Neural crest cell (in vitro differentiated cells): ENCODE data around the gene TSTD2. TPM values are rescaled to one million over a fixed set of nuclear protein-coding genes. Genes with fewer than 3 reads are reported as not detected.
"Not testable (repeated sequence)": the region's sequence is repeated elsewhere in the genome, so short reads cannot be mapped to it uniquely, and the experiment has no call there.

Experiments
- DNase-seq: peaks from one replicate; pipeline ENCODE4 v3.0.0; 2021; ENCODE audit warnings: low read depth, mixed read lengths, low spot score
- H3K27ac Mint-ChIP-seq: one replicate; pipeline ENCODE4 v1.8.0; 2021; ENCODE audit warnings: mild to moderate bottlenecking, mixed read lengths; ENCODE audit not compliant: unreplicated experiment
- H3K27me3 Mint-ChIP-seq: 2 replicates; pipeline ENCODE4 v1.8.0; 2021; ENCODE audit warnings: low read depth, mild to moderate bottlenecking, mixed read lengths
- H3K36me3 Mint-ChIP-seq: 2 replicates; pipeline ENCODE4 v1.8.0; 2021; ENCODE audit warnings: low read depth, mild to moderate bottlenecking, mixed read lengths
- H3K4me1 Mint-ChIP-seq: 2 replicates; pipeline ENCODE4 v1.8.0; 2021; ENCODE audit warnings: mixed read lengths
- H3K4me3 Mint-ChIP-seq: one replicate; pipeline ENCODE4 v1.8.0; 2021; ENCODE audit warnings: mild to moderate bottlenecking, mixed read lengths
- H3K9me3 Mint-ChIP-seq: 2 replicates; pipeline ENCODE4 v1.8.0; 2021; ENCODE audit warnings: mixed read lengths
- total RNA-seq: library from RNA; stranded (reverse); gene quantifications from 2 replicates; pipeline ENCODE4 v1.2.1, GENCODE V29; 2021
- TF ChIP-seq, protein P1 (sequence below): fragments of 200-600 bp; sonication (generic); conservative IDR thresholded peaks from 2 replicates; pipeline ENCODE4 v1.5.0; 2021; ENCODE audit warnings: antibody characterized with exemption, mild to moderate bottlenecking

TSTD2 gene
- total RNA-seq, 1 donor from 2014 or later = 24.4 TPM

DNA sequence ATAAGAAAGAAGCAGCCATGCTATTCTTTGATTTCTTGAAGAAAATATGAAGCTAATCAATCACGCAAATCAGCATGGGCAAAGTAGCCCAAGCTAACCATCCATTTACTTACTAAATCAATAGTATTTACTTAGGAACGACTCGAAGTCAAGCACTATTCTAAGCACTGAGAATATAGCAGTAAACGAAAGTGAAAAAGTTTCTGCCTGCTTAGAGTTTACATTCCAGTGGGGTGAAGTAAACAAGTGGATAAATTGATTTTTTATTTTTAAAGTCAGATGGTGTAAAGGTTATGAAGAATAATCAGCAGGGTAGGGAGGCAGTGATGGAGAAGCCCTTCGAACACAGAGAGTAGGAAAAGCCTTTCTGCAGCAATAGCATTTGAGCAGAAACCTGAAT, 5.5 kb downstream of the TSTD2 start:
- Mint-ChIP-seq H3K9me3 (no peaks in the 10 kb centered on the region), H3K4me1 (peaks cover 20% of the 10 kb centered on the region), H3K36me3 (peaks cover 13% of the 10 kb centered on the region), H3K27ac (no peak overlapping the region), H3K4me3 (peak overlapping the region; percentile 52), H3K27me3 (no peaks in the 10 kb centered on the region)
- TF ChIP-seq, protein P1, sequence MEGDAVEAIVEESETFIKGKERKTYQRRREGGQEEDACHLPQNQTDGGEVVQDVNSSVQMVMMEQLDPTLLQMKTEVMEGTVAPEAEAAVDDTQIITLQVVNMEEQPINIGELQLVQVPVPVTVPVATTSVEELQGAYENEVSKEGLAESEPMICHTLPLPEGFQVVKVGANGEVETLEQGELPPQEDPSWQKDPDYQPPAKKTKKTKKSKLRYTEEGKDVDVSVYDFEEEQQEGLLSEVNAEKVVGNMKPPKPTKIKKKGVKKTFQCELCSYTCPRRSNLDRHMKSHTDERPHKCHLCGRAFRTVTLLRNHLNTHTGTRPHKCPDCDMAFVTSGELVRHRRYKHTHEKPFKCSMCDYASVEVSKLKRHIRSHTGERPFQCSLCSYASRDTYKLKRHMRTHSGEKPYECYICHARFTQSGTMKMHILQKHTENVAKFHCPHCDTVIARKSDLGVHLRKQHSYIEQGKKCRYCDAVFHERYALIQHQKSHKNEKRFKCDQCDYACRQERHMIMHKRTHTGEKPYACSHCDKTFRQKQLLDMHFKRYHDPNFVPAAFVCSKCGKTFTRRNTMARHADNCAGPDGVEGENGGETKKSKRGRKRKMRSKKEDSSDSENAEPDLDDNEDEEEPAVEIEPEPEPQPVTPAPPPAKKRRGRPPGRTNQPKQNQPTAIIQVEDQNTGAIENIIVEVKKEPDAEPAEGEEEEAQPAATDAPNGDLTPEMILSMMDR = no peak
- DNase-seq = no peak

DNA sequence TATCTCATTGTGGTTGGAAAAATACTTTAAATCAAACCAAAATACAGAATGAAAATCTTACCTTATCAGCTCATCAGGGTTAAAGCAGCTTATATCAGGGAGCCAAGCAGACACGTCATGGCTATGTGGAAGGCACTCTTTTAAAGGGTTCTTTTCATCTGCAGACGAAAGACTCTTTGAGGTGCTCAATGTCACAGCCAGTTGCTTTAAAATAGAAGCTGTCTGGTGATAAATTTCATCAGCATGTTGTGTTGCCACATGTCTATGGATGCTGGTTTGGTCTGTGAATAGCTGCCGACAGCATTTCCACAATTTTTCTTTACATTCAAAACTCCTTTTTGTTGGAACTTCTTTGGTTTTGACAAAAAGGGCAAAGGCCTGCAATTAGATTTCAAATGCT, 7.5 kb downstream of the TSTD2 start:
- Mint-ChIP-seq H3K27me3 (no peaks in the 10 kb centered on the region), H3K4me1 (peaks cover 14% of the 10 kb centered on the region), H3K9me3 (no peaks in the 10 kb centered on the region), H3K4me3 (no peak overlapping the region), H3K36me3 (peaks cover 31% of the 10 kb centered on the region), H3K27ac (no peak overlapping the region)
- no peak for DNase-seq
- TF ChIP-seq, protein P1 = no peak

DNA sequence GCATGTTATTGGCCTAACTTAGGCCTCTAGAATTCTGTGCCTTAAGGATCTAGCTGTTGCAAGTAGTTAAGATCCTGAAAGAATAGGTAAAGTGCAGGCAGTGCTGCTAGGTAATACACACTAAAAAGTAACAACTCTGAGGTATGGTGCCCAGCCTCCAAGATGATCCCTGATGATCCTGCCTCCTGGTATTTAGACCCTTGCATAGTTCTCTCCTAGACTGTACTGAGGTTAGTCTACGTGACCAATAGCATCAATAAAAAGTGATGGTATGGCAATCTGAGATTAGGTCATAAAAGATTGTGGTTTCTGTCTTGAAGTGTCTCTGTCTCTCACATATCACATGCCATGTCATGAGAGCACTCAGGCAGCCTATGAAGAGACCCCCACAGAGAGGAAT, 9.2 kb downstream of the TSTD2 start:
- H3K27ac Mint-ChIP-seq = no peak overlapping the region
- TF ChIP-seq, protein P1 = no peak
- no peak for DNase-seq
- H3K9me3 Mint-ChIP-seq = no peaks in the 10 kb centered on the region
- H3K27me3 Mint-ChIP-seq = no peaks in the 10 kb centered on the region
- H3K4me1 Mint-ChIP-seq = peaks cover 3% of the 10 kb centered on the region
- H3K36me3 Mint-ChIP-seq = peaks cover 36% of the 10 kb centered on the region
- H3K4me3 Mint-ChIP-seq = no peak overlapping the region

DNA sequence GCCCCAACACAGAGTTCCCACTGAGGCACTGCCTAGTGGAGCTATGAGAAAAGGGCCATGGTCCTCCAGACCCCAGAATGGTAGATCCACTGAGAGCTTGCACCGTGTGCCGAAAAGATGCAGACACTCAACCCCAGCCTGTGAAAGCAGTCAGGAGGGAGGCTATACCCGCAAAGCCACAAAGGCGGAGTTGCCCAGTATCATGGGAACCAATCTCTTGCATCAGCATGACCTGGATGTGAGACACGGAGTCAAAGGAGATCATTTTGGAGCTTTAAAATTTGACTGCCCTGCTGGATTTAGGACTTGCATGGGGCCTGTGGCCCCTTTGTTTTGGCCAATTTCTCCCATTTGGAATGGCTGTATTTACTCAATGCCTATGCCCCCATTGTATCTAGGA, 10.7 kb downstream of the TSTD2 start:
- peaks cover 39% of the 10 kb centered on the region for H3K36me3 Mint-ChIP-seq
- not testable (repeated sequence) for DNase-seq, H3K27me3 Mint-ChIP-seq, H3K4me1 Mint-ChIP-seq, H3K9me3 Mint-ChIP-seq, H3K27ac Mint-ChIP-seq, H3K4me3 Mint-ChIP-seq

DNA sequence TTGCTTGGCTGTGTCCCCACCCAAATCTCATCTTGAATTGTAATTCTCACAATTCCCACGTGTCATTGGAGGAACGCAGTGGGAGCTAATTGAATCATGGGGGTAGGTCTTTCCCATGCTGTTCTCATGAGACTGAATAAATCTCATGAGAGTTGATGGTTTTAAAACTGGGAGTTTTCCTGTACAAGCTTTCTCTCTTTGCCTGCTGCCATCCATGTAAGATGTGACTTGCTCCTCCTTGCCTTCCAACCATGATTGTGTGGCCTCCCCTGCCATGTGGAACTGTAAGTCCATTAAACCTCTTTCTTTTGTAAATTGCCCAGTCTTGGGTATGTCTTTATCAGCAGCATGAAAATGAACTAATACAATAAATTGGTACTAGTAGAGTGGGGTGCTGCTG, 13.1 kb downstream of the TSTD2 start:
- H3K4me3 Mint-ChIP-seq, H3K4me1 Mint-ChIP-seq, H3K9me3 Mint-ChIP-seq, H3K27me3 Mint-ChIP-seq, DNase-seq, H3K27ac Mint-ChIP-seq: not testable (repeated sequence)
- peaks cover 39% of the 10 kb centered on the region for H3K36me3 Mint-ChIP-seq

DNA sequence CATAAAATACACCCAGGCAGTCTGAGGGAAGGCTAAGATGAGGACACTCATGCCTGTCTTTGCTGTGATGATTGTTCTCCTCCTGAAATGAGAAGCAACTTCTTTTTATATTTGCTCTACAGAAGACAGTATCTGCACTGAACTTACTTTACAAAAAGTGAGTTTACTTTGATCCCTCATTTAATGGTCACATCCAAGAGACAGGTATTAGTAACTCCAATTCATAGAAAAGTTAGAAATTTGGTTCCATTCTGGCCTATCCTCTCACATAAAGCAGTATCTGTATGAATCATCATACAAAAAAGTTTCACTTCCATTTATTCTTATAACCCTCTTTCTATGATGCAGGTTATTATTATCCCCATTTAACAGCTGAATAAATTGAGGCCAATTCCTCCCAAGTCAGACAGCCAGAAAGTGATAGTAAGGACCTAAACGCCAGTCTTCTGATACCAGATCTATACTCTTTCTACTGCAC, 15.2 kb downstream of the TSTD2 start:
- no peaks in the 10 kb centered on the region for H3K4me1 Mint-ChIP-seq
- H3K27me3 Mint-ChIP-seq = no peaks in the 10 kb centered on the region
- DNase-seq = no peak
- H3K36me3 Mint-ChIP-seq = peaks cover 26% of the 10 kb centered on the region
- H3K4me3 Mint-ChIP-seq = no peak overlapping the region
- H3K9me3 Mint-ChIP-seq = no peaks in the 10 kb centered on the region
- TF ChIP-seq, protein P1 = no peak
- H3K27ac Mint-ChIP-seq = no peak overlapping the region
